MM.1S (cell line): ENCODE measurements around the gene PCNX3.
A peak's percentile ranks its signal among the peaks of the same experiment; 100 is the strongest.

Experiments used
- DNase-seq: peaks from one replicate; pipeline ENCODE4 v3.0.0-alpha.2; 2015
- H2AFZ ChIP-seq: fragments of 300-600 bp; sonication (generic); 2 replicates; pipeline ENCODE4 v1.6.0; 2016; ENCODE audit warnings: antibody characterized with exemption, low read length
- H3F3A ChIP-seq: fragments of 300-600 bp; sonication (generic); 2 replicates; pipeline ENCODE4 v1.6.1; 2016; ENCODE audit warnings: mild to moderate bottlenecking, antibody characterized with exemption, low read length, moderate library complexity, mixed read lengths; ENCODE audit not compliant: insufficient read depth
- H3K27ac ChIP-seq: fragments of 300-600 bp; sonication (generic); 2 replicates; pipeline ENCODE4 v1.5.1; 2016; ENCODE audit warnings: mild to moderate bottlenecking, low read length
- H3K27me3 ChIP-seq: fragments of 300-600 bp; sonication (generic); replicated peaks from 2 replicates; pipeline ENCODE4 v1.6.0; 2016; ENCODE audit warnings: low read length; ENCODE audit not compliant: insufficient read depth
- H3K36me3 ChIP-seq: fragments of 300-600 bp; sonication (generic); replicated peaks from 2 replicates; pipeline ENCODE4 v1.6.1; 2016; ENCODE audit warnings: mild to moderate bottlenecking, low read length, mixed read lengths; ENCODE audit not compliant: insufficient read depth
- H3K4me1 ChIP-seq: fragments of 300-600 bp; sonication (generic); 2 replicates; pipeline ENCODE4 v1.6.1; 2016; ENCODE audit warnings: low read length, mixed read lengths
- H3K4me2 ChIP-seq: fragments of 300-600 bp; sonication (generic); 2 replicates; pipeline ENCODE4 v1.6.0; 2016; ENCODE audit warnings: low read depth, low read length
- H3K4me3 ChIP-seq: fragments of 300-600 bp; sonication (generic); 2 replicates; pipeline ENCODE4 v1.5.1; 2016; ENCODE audit warnings: low read length, mixed read lengths
- H3K79me2 ChIP-seq: fragments of 300-600 bp; sonication (generic); 2 replicates; pipeline ENCODE4 v1.6.1; 2016; ENCODE audit warnings: mixed run types, low read length, mixed read lengths
- H3K9ac ChIP-seq: fragments of 300-600 bp; sonication (generic); 2 replicates; pipeline ENCODE4 v1.6.1; 2016; ENCODE audit warnings: low read length, mixed read lengths
- H3K9me2 ChIP-seq: fragments of 300-600 bp; sonication (generic); replicated peaks from 2 replicates; pipeline ENCODE4 v1.6.1; 2016; ENCODE audit warnings: mild to moderate bottlenecking, low read length, mixed read lengths; ENCODE audit not compliant: insufficient read depth
- H3K9me3 ChIP-seq: fragments of 300-600 bp; sonication (generic); replicated peaks from 2 replicates; pipeline ENCODE4 v1.6.1; 2016; ENCODE audit warnings: mild to moderate bottlenecking, low read length, mixed read lengths; ENCODE audit not compliant: insufficient read depth
- H4K20me1 ChIP-seq: fragments of 300-600 bp; sonication (generic); 2 replicates; pipeline ENCODE4 v1.6.1; 2016; ENCODE audit warnings: mild to moderate bottlenecking, low read length, moderate library complexity, mixed read lengths; ENCODE audit not compliant: insufficient read depth
- CTCF ChIP-seq: fragments of 300-600 bp; sonication (generic); IDR thresholded peaks from 2 replicates; pipeline ENCODE4 v1.5.1; 2016; ENCODE audit warnings: antibody characterized with exemption, low read length, mixed read lengths
- EZH2 ChIP-seq: fragments of 300-600 bp; sonication (generic); optimal IDR thresholded peaks from 2 replicates; pipeline ENCODE3; 2017; ENCODE audit warnings: low read depth, mild to moderate bottlenecking, antibody characterized with exemption, low read length, mixed read lengths
- EZH2phosphoT487 ChIP-seq: fragments of 300-600 bp; sonication (generic); IDR thresholded peaks from 2 replicates; pipeline ENCODE4 v1.6.1; 2018; ENCODE audit warnings: antibody characterized with exemption, low read length

Gene PCNX3

GRCh38 chr11:65571420-65571819 is 44.2 kb upstream of the PCNX3 start:
- H3F3A ChIP-seq = peaks cover 53% of the 10 kb centered on the region
- no peak for TF ChIP-seq CTCF
- peak overlapping the region; percentile 92; the same call in 1 of the 2 replicates for H3K27ac ChIP-seq
- no peaks in the 10 kb centered on the region for H3K9me2 ChIP-seq
- DNase-seq = no peak
- H4K20me1 ChIP-seq = no peaks in the 10 kb centered on the region
- peak overlapping the region; percentile 93 for H3K4me2 ChIP-seq
- H2AFZ ChIP-seq = no peak overlapping the region
- peak overlapping the region; percentile 98 for H3K4me3 ChIP-seq
- peak overlapping the region; percentile 86; the same call in 1 of the 2 replicates for H3K9ac ChIP-seq
- no peaks in the 10 kb centered on the region for H3K27me3 ChIP-seq
- no peaks in the 10 kb centered on the region for H3K9me3 ChIP-seq
- H3K4me1 ChIP-seq = peaks cover 28% of the 10 kb centered on the region
- H3K36me3 ChIP-seq = no peaks in the 10 kb centered on the region
- H3K79me2 ChIP-seq = peaks cover 66% of the 10 kb centered on the region

GRCh38 chr11:65571940-65572339 is 43.6 kb upstream of the PCNX3 start:
- H3F3A ChIP-seq = peaks cover 53% of the 10 kb centered on the region
- peaks cover 68% of the 10 kb centered on the region for H3K79me2 ChIP-seq

GRCh38 chr11:65572356-65573051 is 43.1 kb upstream of the PCNX3 start, which contains the start of gene FAM89B:
FAM89B (plus strand) TSS chr11:65572538; CDS start chr11:65572670, 132 bp downstream.
- peak; percentile 89 for DNase-seq
- H4K20me1 ChIP-seq = no peaks in the 10 kb centered on the region
- H3F3A ChIP-seq = peaks cover 53% of the 10 kb centered on the region
- no peak for TF ChIP-seq EZH2phosphoT487
- no peak for TF ChIP-seq CTCF
- TF ChIP-seq EZH2 = no peak
- H3K79me2 ChIP-seq = peaks cover 73% of the 10 kb centered on the region
- peak within 1 kb of the TSS; percentile 92; the same call in 1 of the 2 replicates for H3K27ac ChIP-seq
- peak within 1 kb of the TSS; percentile 93 for H3K4me2 ChIP-seq
- H3K4me1 ChIP-seq = peaks cover 31% of the 10 kb centered on the region
- H3K27me3 ChIP-seq = no peaks in the 10 kb centered on the region
- peak within 1 kb of the TSS; percentile 86 for H3K9ac ChIP-seq
- H3K9me2 ChIP-seq = no peaks in the 10 kb centered on the region
- no peak within 1 kb of the TSS for H2AFZ ChIP-seq
- no peaks in the 10 kb centered on the region for H3K36me3 ChIP-seq
- no peaks in the 10 kb centered on the region for H3K9me3 ChIP-seq
- H3K4me3 ChIP-seq = peak within 1 kb of the TSS; percentile 98

More at GRCh38 chr11:65571940-65572339, 43.6 kb upstream of the PCNX3 start:
- Histone ChIP-seq H3K4me2 (peak overlapping the region; percentile 93), H2AFZ (no peak overlapping the region), H3K9me2 (no peaks in the 10 kb centered on the region), H3K27ac (peak overlapping the region; percentile 40; the same call in 1 of the 2 replicates), H3K9me3 (no peaks in the 10 kb centered on the region), H3K27me3 (no peaks in the 10 kb centered on the region), H3K36me3 (no peaks in the 10 kb centered on the region), H3K4me3 (peak overlapping the region; percentile 98), H4K20me1 (no peaks in the 10 kb centered on the region), H3K9ac (peak overlapping the region; percentile 9; the same call in 1 of the 2 replicates), H3K4me1 (peaks cover 28% of the 10 kb centered on the region)
- TF ChIP-seq EZH2 = no peak
- TF ChIP-seq CTCF = peak; percentile 61
- TF ChIP-seq EZH2phosphoT487 = no peak
- DNase-seq = peak; percentile 51
